GM19328 (cell line): Measurements from ENCODE around the gene DIDO1.
"Not testable (repeated sequence)": the region's sequence is repeated elsewhere in the genome, so short reads cannot be mapped to it uniquely, and the experiment has no call there.

Source experiments
- ATAC-seq: cut with Tn5 transposase; IDR thresholded peaks from one replicate; pipeline ENCODE4 v1.9.1; 2021; ENCODE audit warnings: mild to moderate bottlenecking, moderate library complexity; ENCODE audit not compliant: unreplicated experiment

The DIDO1 gene

GRCh38 chr20:62880935-62881661 is 45.2 kb downstream of the DIDO1 start:
- ATAC-seq: no peak

DNA sequence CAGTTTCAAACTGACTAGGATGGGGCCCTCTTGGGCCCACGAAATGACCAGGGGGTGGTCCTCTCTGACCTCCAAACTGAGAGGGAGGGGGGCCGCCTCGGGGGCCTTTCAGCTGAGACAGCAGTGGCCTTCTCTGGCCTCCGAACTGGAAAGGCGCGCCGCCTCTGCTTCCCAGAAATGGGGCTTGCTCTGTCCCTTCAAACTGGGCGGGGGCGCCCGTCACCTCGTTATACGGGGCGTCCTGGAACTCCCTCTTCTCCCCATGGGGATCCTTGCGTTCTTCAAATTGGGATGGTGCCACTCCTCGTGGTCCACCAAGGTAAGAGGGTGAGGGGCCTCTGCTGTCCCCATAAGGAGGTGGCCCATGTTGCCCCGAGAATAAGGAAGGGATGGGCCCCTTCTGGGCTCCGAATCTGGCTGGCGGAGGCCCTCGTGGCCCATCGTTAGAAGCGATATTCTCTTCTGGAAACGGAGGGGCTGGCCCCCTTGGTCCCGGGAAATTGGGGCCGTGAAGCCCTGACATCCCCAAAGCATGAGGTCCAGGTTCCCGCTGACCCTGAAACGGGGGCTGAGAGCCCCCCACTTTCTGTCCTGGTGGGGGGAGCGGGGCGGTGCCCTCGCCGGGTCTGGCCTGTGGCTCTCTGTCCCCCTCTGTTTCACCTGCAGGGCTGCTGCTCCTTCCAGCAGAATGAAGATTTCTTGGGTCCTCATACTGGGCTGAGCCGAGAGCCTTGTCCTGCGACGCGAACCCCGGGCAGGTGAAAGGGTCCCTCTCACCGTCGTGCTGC is 46.0 kb downstream of the DIDO1 start:
- ATAC-seq: no peak

GRCh38 chr20:62879275-62880146 is 46.8 kb downstream of the DIDO1 start:
- ATAC-seq: no peak

GRCh38 chr20:62878244-62879038 is 47.9 kb downstream of the DIDO1 start:
- ATAC-seq: no peak

GRCh38 chr20:62876902-62877816 is 49.1 kb downstream of the DIDO1 start:
- ATAC-seq: no peak

DNA sequence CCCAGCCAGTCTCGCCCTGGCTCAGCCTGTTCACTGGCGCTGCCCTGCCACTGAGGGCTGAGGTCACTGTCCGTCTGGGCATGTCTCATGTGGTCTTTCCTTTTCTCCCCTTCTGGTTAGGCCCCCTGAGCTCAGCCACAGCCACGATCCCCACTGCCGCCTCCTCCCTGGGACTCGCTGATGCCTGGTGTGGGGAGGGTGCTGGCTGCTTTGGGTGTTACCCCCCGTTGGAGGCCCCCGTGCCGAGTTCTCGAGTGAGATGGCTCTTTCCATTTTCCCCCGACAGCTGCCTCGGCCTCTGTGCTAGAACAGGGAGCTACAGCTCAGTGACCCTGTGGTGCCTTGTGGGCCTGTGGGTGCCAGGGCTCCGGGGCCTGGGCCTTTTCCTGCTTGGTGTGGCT is 49.8 kb downstream of the DIDO1 start:
- ATAC-seq: no peak

- no peak for ATAC-seq
Measured at GRCh38 chr20:62875419-62876361, 50.6 kb downstream of the DIDO1 start.

GRCh38 chr20:62874964-62875344 is 51.4 kb downstream of the DIDO1 start:
- no peak for ATAC-seq

GRCh38 chr20:62873681-62874031 is 52.6 kb downstream of the DIDO1 start:
- not testable (repeated sequence) for ATAC-seq

DNA sequence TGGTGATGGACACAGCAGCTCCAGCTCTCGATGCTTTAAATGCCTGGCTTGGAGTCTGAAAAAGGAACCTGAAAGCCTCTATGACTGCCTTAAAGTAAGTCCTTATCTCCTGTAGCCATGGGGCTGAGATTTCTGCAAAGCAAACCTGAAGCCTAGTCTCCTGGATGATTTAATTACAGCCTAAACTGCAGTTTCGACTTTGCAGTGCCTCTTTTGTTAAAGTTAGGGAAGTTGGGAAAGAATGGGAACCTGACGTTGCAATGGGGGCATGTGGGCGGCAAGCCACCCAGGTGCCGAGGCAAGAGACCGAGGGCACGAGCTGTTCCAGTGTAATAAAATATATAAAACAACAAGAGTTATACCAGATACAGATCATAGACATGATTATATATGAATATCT is 53.0 kb downstream of the DIDO1 start:
- ATAC-seq: no peak

DNA sequence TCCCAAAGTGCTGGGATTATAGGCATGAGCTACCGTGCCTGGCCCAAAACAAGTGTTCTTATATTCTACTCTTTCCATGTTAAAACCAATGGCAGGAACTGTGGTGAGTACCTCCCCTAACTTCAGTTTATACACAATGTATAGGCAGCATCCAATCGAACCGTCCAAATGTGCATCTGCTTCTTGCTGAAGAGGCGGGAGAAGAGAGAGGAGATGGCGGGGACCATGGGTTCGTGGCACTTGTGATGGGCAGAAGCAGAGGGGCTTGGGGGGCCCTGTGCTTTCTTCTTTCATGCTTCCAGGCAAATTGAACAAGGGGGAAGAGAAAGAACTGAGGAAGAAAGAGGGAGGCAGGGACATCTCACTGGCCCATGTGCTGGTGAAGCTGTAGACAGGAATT is 53.4 kb downstream of the DIDO1 start:
- ATAC-seq: no peak

DNA sequence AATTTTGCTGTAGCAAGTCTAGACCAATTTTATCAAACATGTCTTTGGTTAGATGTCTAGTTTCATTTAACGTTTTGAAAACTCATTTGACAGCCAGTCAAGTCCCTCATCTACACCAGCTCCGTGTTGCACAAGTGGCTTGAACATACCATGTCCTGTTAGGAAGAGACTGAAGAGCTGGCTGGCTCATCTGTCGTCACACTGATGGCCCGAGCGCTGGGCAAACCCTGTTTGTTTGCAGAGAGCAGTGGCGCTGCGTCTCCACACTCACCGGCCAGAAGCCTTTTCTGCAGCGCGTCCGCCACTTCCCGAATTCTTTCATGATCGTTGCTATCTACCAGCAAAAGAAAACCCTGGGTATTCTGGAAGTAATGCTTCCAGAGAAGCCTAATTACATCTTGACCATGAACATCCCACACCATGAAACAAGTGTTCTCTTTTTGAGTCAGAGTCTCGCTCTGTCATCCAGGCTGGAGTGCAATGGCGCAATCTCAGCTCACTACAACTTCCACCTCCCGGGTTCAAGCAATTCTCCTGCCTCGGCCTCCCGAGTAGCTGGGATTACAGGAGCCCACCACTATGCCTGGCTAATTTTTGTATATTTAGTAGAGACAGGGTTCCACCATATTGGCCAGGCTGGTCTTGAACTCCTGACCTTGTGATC is 54.0 kb downstream of the DIDO1 start:
- no peak for ATAC-seq

DNA sequence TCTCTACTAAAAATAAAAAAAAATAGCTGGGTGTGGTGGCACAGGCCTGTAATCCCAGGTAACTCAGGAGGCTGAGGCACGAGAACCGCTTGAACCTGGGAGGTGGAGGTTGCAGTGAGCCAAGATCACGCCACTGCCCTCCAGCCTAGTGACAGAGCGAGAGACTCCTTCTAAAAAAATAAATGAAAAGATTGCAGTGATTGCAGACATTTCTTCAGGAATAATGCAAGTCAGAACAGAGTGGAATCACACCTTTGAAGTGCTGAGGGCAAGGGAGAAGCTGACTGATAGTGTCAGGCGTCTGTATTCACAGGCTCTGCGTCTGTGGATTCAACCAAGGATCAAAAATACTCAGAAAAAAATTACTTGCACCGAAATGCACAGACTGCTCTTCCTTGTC is 62.1 kb downstream of the DIDO1 start:
- ATAC-seq: no peak

DNA sequence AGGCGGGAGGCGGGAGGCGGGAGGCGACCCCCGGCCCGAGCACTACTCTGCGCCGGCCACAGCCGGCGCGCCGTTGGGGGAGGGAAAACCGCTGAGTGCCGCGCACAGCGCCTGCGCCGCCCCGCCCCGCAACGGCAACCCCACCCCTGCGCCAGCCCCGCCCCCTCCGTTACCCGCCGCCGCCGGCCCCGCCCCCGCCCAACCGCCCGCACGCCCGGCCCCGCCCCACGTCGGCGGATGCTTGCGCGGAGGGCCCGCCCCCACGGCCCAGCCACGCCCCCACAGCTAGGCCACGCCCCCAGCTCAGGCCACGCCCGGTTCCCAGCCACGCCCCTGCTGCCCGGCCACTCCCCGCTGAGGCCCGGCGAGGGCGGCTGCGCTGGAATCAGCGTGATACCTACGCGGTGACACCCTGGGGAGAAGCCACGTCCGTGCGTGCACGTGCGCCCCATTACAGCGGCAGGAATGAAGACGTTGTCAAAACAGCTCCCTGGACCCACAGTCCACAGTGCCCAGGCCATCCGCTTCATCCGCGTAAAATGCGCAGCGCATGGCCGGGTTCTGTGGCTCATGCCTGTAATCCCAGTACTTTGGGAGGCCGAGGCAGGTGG is 64.5 kb downstream of the DIDO1 start, which contains the start of gene TCFL5:
TCFL5 (minus strand) TSS at position 97 of the 611 bp plus-strand sequence. CDS start 152 bp downstream, outside the sequence.
- peak; percentile 60 for ATAC-seq

DNA sequence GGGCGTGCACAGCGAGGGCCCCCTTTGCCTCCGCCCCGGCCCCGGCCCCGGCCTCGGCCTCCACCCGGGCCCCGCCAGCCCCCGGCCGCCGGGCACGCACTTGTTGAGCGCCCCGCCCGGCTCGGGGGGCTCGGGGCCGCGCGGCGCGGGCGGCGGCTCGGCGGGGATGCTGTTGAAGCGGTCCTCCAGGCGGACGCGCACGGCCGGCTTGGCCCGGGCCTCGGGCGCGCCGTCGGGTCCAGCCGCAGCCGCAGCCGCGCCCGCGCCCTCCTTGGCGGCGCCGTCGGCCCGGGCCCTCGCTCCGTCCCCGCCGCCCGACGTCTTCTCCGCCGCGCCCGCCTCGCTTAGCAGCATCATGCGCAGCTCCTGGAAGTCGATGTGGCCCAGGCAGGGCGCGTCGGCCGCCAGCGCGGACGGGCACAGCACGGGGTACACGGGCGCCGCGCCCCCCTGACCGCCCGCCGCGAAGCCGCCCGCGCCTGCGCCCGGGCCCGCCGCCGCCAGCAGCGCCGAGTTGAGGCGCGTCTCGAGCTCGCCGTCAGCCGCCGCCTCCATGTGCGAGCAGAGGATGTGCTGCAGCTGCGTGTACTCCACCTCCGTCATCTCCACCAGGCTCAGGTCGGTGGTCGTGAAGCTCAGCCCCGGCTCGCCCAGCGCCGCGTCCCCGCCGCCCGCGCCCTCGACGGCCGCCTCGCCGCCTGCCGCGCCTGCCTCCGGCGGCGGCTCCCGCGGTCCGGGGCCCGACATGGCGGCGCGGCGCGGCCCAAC is 65.2 kb downstream of the DIDO1 start:
- ATAC-seq: peak; percentile 30

- ATAC-seq: no peak
Measured at GRCh38 chr20:62860391-62860923, 65.8 kb downstream of the DIDO1 start.
